Left lung (tissue), 10 donors: ENCODE measurements around the gene B3GALT6. TPM values are rescaled to one million over a fixed set of nuclear protein-coding genes. Genes with fewer than 3 reads are reported as not detected.

Experiments
- ATAC-seq: fragments of 200-7000 bp; cut with Tn5 transposase; one replicate; pipeline ENCODE4 v1.9.1; 2020; ENCODE audit warnings: moderate library complexity
- DNase-seq, 4 donors: peaks; one replicate each; pipeline ENCODE4 v3.0.0-alpha.2; 2013 to 2020
- H3K27ac ChIP-seq, 2 donors: fragments of 200-600 bp; sonication (generic) in 1 of 2; one replicate each; pipeline versions ENCODE4 v1.5.0 to v1.8.0; 2020 to 2021
- H3K27me3 ChIP-seq, 2 donors: fragments of 200-600 bp; sonication (generic) in 1 of 2; one replicate each; pipeline versions ENCODE4 v1.5.0 to v1.8.0; 2020 to 2021
- H3K36me3 ChIP-seq, 2 donors: fragments of 200-600 bp; sonication (generic) in 1 of 2; one replicate each; pipeline versions ENCODE4 v1.5.0 to v1.8.0; 2020 to 2021
- H3K4me1 ChIP-seq, 2 donors: fragments of 200-600 bp; one replicate each; pipeline ENCODE4 v1.8.0; 2021
- H3K4me3 ChIP-seq, 2 donors: fragments of 200-600 bp; sonication (generic) in 1 of 2; one replicate each; pipeline versions ENCODE4 v1.5.0 to v1.8.0; 2020 to 2021; ENCODE audit warnings: mild to moderate bottlenecking in 1 of 2
- H3K9me3 ChIP-seq, 2 donors: fragments of 200-600 bp; sonication (generic) in 1 of 2; one replicate each; pipeline versions ENCODE4 v1.5.0 to v1.8.0; 2020 to 2021
- CTCF ChIP-seq, 2 donors: fragments of 200-600 bp; sonication (generic) in 1 of 2; IDR thresholded peaks; one replicate each; pipeline versions ENCODE4 v1.5.0 to v1.8.0; 2021; ENCODE audit warnings: antibody characterized with exemption in 2 of 2
- intact Hi-C, 2 donors: fragments of 100-400 bp; cut with DNase I; formaldehyde crosslinking; loops; one replicate each; pipeline versions ENCODE4 v1.11.2 to v1.14.2; 2022
- polyA plus RNA-seq, 6 donors: library from polyadenylated mRNA; unstranded; fragments of 120-200 nt; gene quantifications; one replicate each; pipeline ENCODE4 v1.2.1, GENCODE V29; 2013; ENCODE audit not compliant: insufficient read length in 6 of 6
- total RNA-seq, 2 donors: library from RNA; stranded (reverse); fragmentation: NEBNext Ultra II Directional; extraction: Animal tissue kit (Norgen Biotek cat#: 25700); gene quantifications; one replicate each; pipeline ENCODE4 v1.2.1, GENCODE V29; 2021
- donor health status: DM: no; HTN: yes; CAD: no.
- donor health status: DM: no; HTN: no; CAD: no.

B3GALT6 gene
- total and polyA plus RNA-seq, 8 donors, result 12.6 to 25.2 (median 17.8) TPM

GRCh38 chr1:1198423-1199140, 33.5 kb upstream of the B3GALT6 start:
- H3K27ac ChIP-seq, result no peak overlapping the region
- no peak overlapping the region for H3K4me3 ChIP-seq
- no peak for ATAC-seq
- peaks cover 0 to 11% of the 10 kb centered on the region in 2 donors for H3K9me3 ChIP-seq
- peaks cover 0 to 48% of the 10 kb centered on the region in 2 donors for H3K27me3 ChIP-seq
- no peaks in the 10 kb centered on the region for H3K36me3 ChIP-seq
- no peak for TF ChIP-seq CTCF (IDR thresholded peaks at IDR 0.05)
- intact Hi-C loops, result no loop called here
- peaks cover 0 to 13% of the 10 kb centered on the region in 2 donors for H3K4me1 ChIP-seq
- DNase-seq, result peak in 1 of 4 donors; percentile 60

DNA sequence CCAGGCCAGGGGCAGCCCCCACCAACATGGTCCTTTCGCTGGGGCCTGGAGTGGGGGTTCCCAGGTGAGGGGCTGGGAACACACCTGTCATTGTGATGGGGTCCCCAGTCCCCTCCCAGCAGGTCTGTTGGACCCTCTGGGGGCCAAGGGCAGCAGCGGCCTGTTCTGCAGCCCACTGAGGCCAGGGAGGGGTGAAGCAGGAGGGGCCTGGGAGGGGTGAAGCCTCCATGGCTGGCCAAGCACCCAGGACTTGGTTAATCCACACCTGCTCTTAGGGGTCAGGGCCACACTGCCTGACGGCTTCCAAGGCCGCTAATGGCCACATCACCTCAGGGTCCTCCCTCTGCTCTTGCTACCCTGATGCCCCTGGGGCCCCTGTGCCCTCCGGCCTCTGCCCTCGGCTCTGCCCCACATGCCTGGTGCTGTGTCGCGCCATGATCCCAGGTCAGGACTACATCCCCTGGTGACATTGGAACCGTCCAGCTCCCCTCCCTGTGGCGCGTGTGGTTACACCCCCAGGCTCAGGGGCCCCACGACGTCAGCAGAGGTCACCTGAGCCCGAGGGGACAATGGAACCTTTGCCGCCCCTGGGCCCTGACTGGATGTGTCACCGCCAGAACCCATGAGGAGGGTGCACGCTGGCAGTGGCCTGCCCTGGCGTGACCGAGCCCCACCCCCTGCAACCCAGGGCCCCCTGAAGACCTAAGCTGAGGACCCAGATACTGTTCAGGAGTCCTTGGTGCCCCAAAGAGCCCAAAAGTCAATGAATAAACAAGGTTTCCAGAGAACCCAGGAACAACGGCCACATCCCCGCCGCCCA, 32.7 kb upstream of the B3GALT6 start:
- Histone ChIP-seq H3K27me3 (peaks cover 0 to 56% of the 10 kb centered on the region in 2 donors), H3K27ac (no peak overlapping the region), H3K36me3 (no peaks in the 10 kb centered on the region), H3K4me1 (peaks cover 0 to 13% of the 10 kb centered on the region in 2 donors), H3K9me3 (peaks cover 0 to 11% of the 10 kb centered on the region in 2 donors), H3K4me3 (no peak overlapping the region)
- no peak for TF ChIP-seq CTCF (IDR thresholded peaks at IDR 0.05)
- ATAC-seq, result no peak
- DNase-seq, result peak in 1 of 4 donors; percentile 65
- intact Hi-C loops, result no loop called here

DNA sequence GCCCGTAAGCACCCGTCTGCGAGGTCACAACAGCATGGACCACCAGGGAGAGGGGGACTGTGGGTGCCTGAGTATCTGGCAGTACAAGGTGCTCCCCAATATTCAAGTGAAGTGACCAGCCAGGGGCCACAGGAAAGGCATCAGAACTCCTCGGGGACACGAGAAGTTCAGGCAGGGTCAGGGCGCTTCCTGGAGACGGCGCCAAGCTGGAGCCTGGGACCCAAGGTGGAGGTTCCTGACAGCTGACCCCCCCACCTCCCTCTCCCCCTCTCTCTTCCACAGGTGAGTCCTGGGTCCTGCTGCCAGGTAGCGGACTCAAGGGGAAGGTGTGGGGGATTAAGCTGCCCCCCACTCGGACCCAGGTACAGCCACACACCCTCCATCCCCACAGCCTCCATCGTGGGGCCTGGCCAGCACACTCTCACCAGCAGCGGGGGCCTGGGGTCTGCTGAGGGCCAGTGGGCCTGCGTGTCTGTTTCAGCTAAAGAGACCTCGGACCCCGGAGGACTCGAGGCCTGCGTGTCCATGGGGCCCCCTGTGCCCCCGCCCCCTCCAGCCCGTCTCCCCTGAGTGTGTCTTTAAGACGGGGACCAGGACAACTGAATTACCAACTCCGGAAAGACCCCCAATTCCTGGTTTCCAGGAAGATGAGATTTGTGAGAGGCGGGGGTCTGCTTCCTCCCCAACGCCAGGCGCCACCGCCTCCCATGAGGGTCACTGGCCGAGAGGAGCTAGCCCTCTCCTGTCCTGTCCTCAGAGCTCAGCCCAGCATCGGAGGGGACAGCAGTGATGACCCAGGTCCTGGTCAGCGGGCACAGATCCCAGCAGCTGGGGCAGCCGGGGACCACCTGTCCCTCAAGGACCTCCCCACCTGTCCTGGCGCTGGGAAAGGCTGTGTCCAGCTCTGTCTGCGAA, 31.8 kb upstream of the B3GALT6 start:
- peaks cover 0 to 64% of the 10 kb centered on the region in 2 donors for H3K27me3 ChIP-seq
- H3K4me1 ChIP-seq, result peaks cover 0 to 13% of the 10 kb centered on the region in 2 donors
- intact Hi-C loops, result no loop called here
- no peak overlapping the region for H3K27ac ChIP-seq
- peaks cover 0 to 5% of the 10 kb centered on the region in 2 donors for H3K9me3 ChIP-seq
- H3K4me3 ChIP-seq, result peak overlapping the region in 1 of 2 donors; percentile 39
- peak in 1 of 4 donors; percentile 76 for DNase-seq
- no peaks in the 10 kb centered on the region for H3K36me3 ChIP-seq
- no peak for ATAC-seq
- no peak for TF ChIP-seq CTCF (IDR thresholded peaks at IDR 0.05)

DNA sequence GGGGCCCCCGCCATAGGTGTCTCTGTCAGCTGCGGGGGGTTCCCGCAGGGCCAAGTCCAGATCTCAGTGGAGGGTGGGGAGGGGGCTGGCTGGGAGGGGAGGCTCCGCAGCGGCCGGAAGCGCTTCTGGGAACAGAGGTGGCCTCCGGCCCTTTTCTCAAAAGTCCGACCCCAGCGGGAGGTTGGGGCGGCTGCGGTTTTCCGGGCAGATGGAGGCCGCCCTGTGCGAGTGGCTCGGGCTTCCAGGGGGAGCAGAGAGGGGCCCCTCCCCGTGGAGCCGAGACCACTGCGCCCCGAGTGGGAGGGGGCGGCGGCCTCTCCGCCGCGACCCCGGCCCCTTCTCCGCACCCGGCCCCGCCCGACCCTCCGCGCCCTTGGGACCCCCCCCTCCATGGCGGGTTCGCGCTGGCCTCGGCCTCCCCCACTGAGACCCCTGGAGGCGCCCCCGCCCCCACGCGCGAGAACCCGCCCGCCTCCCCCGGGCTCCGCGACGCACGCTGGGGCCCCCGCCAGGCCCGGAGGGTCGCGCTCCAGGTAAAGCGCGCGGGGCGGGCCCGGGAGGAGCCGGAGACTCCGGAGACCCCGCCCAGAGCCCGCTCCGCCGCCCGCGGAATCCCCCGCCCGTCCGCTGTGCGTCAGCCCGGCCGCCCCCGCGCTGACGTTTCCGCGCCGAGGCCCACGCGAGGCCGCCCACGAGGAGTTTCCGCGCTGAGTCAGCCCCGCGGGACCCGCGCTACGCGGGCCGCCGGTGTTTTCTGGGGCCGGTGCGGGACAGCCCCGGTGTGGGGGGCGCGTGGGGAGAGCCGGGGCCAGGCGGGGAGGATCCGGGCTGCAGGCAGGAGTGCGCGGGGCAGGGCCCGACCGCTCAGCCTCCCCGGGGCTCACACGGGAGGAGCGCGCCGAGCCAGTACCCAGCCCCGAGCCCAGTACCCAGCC, 30.9 kb upstream of the B3GALT6 start:
- H3K27ac ChIP-seq, result peak overlapping the region in 1 of 2 donors; percentile 13
- TF ChIP-seq CTCF (IDR thresholded peaks at IDR 0.05), result no peak
- ATAC-seq (peak; percentile 74), DNase-seq (peak in 3 of 4 donors; percentile 30 to 85 (median 67))
- peaks cover 7 to 74% of the 10 kb centered on the region in 2 donors for H3K27me3 ChIP-seq
- peak overlapping the region; percentile 13 to 39 for H3K4me3 ChIP-seq
- intact Hi-C loops, result no loop called here
- no peaks in the 10 kb centered on the region for H3K9me3 ChIP-seq
- H3K36me3 ChIP-seq, result no peaks in the 10 kb centered on the region
- H3K4me1 ChIP-seq, result peaks cover 0 to 16% of the 10 kb centered on the region in 2 donors
